K562 (cell line): Measurements from ENCODE around the gene RAMP2. TPM values are rescaled to one million over a fixed set of nuclear protein-coding genes. Genes with fewer than 3 reads are reported as not detected.
A peak's percentile ranks its signal among the peaks of the same experiment; 100 is the strongest.

Source experiments
- ATAC-seq: fragments of 200-7000 bp; cut with Tn5 transposase; 3 replicates; pipeline ENCODE4 v1.9.1; 2020; ENCODE audit warnings: moderate library complexity
- BruUV-seq: library from RNA; stranded (reverse); fragments of 400-500 nt; replicated peaks from 2 replicates; lab custom pipeline; 2021; lab: Mats Ljungman, UMichigan
- CTCF ChIA-PET: fragments of 300-600 bp; formaldehyde crosslinking; extraction: SDS; loops from one replicate; lab custom pipeline; 2021; ENCODE audit warnings: low intra/inter-chr PET ratio; lab: Yijun Ruan, JAX
- POLR2A ChIA-PET: fragments of 300-600, 350-650 bp; sonication (Branson Sonifier 250); formaldehyde crosslinking; extraction: SDS; loops from one replicate; lab custom pipeline; 2021; ENCODE audit warnings: antibody characterized with exemption, inconsistent platforms; lab: Yijun Ruan, JAX
- DNase-seq, 4 experiments: peaks; one replicate each; pipeline versions ENCODE4 v3.0.0 to v3.0.0-alpha.2; 2011 to 2018; ENCODE audit warnings: low spot score in 3 of 4, mixed read lengths in 3 of 4; ENCODE audit errors: extremely low read depth in 1 of 4
- FAIRE-seq: peaks from 2 replicates; lab custom pipeline; 2011; peaks lifted over from hg19 to GRCh38; lab: Jason Lieb, UNC
- H2AFZ ChIP-seq: 2 replicates; pipeline ENCODE4 v1.6.0; 2011; ENCODE audit warnings: low read depth, low read length, control low read depth, inconsistent platforms
- H3K27ac ChIP-seq: fragments of 200-600 bp; 3 replicates; pipeline ENCODE4 v1.8.0; 2011; ENCODE audit warnings: low read depth, mild to moderate bottlenecking, control low read depth, inconsistent platforms, low read length, moderate library complexity, mixed read lengths; ENCODE audit errors: extremely low read depth
- H3K27me3 ChIP-seq, 2 experiments: fragments of 300-600 bp in 1 of 2; 2 replicates in 1 of 2; 3 replicates in 1 of 2; pipeline versions ENCODE4 v1.6.0 to v1.8.0; 2011; ENCODE audit warnings: inconsistent platforms in 2 of 2, low read length in 2 of 2, mild to moderate bottlenecking in 1 of 2, mixed read lengths in 1 of 2, moderate library complexity in 1 of 2; ENCODE audit not compliant: control insufficient read depth in 2 of 2, insufficient read depth in 2 of 2
- H3K36me3 ChIP-seq: fragments of 300-600 bp; 3 replicates; pipeline ENCODE4 v1.8.0; 2011; ENCODE audit warnings: mild to moderate bottlenecking, low read length, inconsistent platforms; ENCODE audit not compliant: control insufficient read depth, insufficient read depth
- H3K4me1 ChIP-seq, 2 experiments: fragments of 200-600 bp in 1 of 2; replicated peaks in 1 of 2; 2 replicates in 1 of 2; 3 replicates in 1 of 2; pipeline versions ENCODE4 v1.5.1 to v1.8.0; 2011; ENCODE audit warnings: inconsistent platforms in 2 of 2, low read length in 2 of 2, mild to moderate bottlenecking in 1 of 2, mixed read lengths in 1 of 2, moderate library complexity in 1 of 2; ENCODE audit not compliant: control insufficient read depth in 2 of 2, insufficient read depth in 2 of 2
- H3K4me2 ChIP-seq: 2 replicates; pipeline ENCODE4 v1.6.1; 2011; ENCODE audit warnings: low read length, control low read depth, inconsistent platforms, mixed read lengths; ENCODE audit not compliant: insufficient read depth
- H3K4me3 ChIP-seq: fragments of 200-600 bp; sonication (generic), shearing (Covaris generic); 2 replicates; pipeline ENCODE4 v1.5.1; 2016; ENCODE audit warnings: control low read depth, inconsistent platforms
- H3K79me2 ChIP-seq: fragments of 200-600 bp; 3 replicates; pipeline ENCODE4 v1.8.0; 2011; ENCODE audit warnings: low read length, inconsistent platforms; ENCODE audit not compliant: control insufficient read depth, insufficient read depth
- H3K9ac ChIP-seq, 2 experiments: 2 replicates each; pipeline versions ENCODE4 v1.6.0 to v1.6.1; 2011; ENCODE audit warnings: low read depth in 2 of 2, low read length in 2 of 2, control low read depth in 1 of 2, inconsistent platforms in 1 of 2, mild to moderate bottlenecking in 1 of 2, mixed read lengths in 1 of 2; ENCODE audit not compliant: insufficient read depth in 1 of 2
- H3K9me1 ChIP-seq: one replicate; pipeline ENCODE4 v1.6.0; 2011; ENCODE audit warnings: inconsistent platforms, mild to moderate bottlenecking, low read length, moderate library complexity; ENCODE audit not compliant: control insufficient read depth, insufficient read depth
- H3K9me3 ChIP-seq: replicated peaks from 2 replicates; pipeline ENCODE4 v1.5.1; 2011; ENCODE audit warnings: low read depth, low read length, inconsistent platforms; ENCODE audit not compliant: control insufficient read depth, insufficient read depth
- H4K20me1 ChIP-seq: replicated peaks from 2 replicates; pipeline ENCODE4 v1.6.1; 2011; ENCODE audit warnings: low read length, inconsistent platforms, mixed read lengths; ENCODE audit not compliant: control insufficient read depth, insufficient read depth
- ARID1B ChIP-seq: fragments of 450-650 bp; IDR thresholded peaks from 2 replicates; pipeline ENCODE4 v1.6.1; 2016; ENCODE audit warnings: antibody characterized with exemption, mild to moderate bottlenecking, inconsistent platforms
- DPF2 ChIP-seq: fragments of 450-650 bp; IDR thresholded peaks from 2 replicates; pipeline ENCODE4 v1.6.1; 2016
- E4F1 ChIP-seq: fragments of 250-450 bp; sonication (Bioruptor Pico); IDR thresholded peaks from 2 replicates; pipeline ENCODE4 v1.5.0; 2021; ENCODE audit warnings: mild to moderate bottlenecking, borderline replicate concordance
- EWSR1 ChIP-seq: fragments of 450-650 bp; IDR thresholded peaks from 2 replicates; pipeline ENCODE4 v1.6.1; 2018; ENCODE audit warnings: borderline replicate concordance, mild to moderate bottlenecking, low read depth, moderate library complexity; ENCODE audit not compliant: partially characterized antibody
- FOS ChIP-seq: IDR thresholded peaks from 3 replicates; pipeline ENCODE4 v1.6.1; 2011; ENCODE audit not compliant: insufficient read length; ENCODE audit errors: extremely low read depth
- FOXA3 ChIP-seq, 2 experiments: fragments of 450-650 bp in 1 of 2; sonication (generic) in 1 of 2; formaldehyde crosslinking; IDR thresholded peaks in 1 of 2; conservative IDR thresholded peaks in 1 of 2; 2 replicates each; pipeline versions ENCODE4 v1.4.0 to v1.8.0; 2020 to 2022; ENCODE audit warnings: mild to moderate bottlenecking in 2 of 2, missing genetic modification reagents in 1 of 2
- GTF2B ChIP-seq: IDR thresholded peaks from 2 replicates; pipeline ENCODE4 v1.6.1; 2011; ENCODE audit not compliant: insufficient read length; ENCODE audit errors: extremely low read depth
- HLTF ChIP-seq: fragments of 450-650 bp; IDR thresholded peaks from 2 replicates; pipeline ENCODE4 v1.6.1; 2016
- IFI16 ChIP-seq: fragments of 250-450 bp; sonication (Bioruptor Pico); IDR thresholded peaks from 2 replicates; pipeline ENCODE4 v2.1.2; 2022; ENCODE audit warnings: mild to moderate bottlenecking, inconsistent platforms
- KDM2B ChIP-seq: fragments of 250-450 bp; sonication (Bioruptor Pico); IDR thresholded peaks from 2 replicates; pipeline ENCODE4 v1.8.0; 2021; ENCODE audit warnings: mild to moderate bottlenecking, moderate library complexity
- MYNN ChIP-seq, 2 experiments: sonication (generic); formaldehyde crosslinking in 1 of 2; IDR thresholded peaks; 2 replicates each; pipeline versions ENCODE4 v1.5.0 to v1.6.1; 2016 to 2020; ENCODE audit warnings: antibody characterized with exemption in 1 of 2, missing genetic modification reagents in 1 of 2
- NCOA6 ChIP-seq: fragments of 450-650 bp; IDR thresholded peaks from 2 replicates; pipeline ENCODE4 v1.6.1; 2017; ENCODE audit warnings: mild to moderate bottlenecking
- PHF20 ChIP-seq: fragments of 450-650 bp; IDR thresholded peaks from 2 replicates; pipeline ENCODE4 v1.6.1; 2018; ENCODE audit not compliant: partially characterized antibody
- STAG1 ChIP-seq: sonication (generic); formaldehyde crosslinking; IDR thresholded peaks from 2 replicates; pipeline ENCODE4 v1.5.0; 2020; ENCODE audit warnings: missing genetic modification reagents, borderline replicate concordance
- TAF9B ChIP-seq: fragments of 450-650 bp; IDR thresholded peaks from 2 replicates; pipeline ENCODE4 v1.6.1; 2018; ENCODE audit warnings: mild to moderate bottlenecking; ENCODE audit not compliant: partially characterized antibody
- TBL1XR1 ChIP-seq, 2 experiments: IDR thresholded peaks; 2 replicates each; pipeline ENCODE4 v1.6.1; 2012; ENCODE audit warnings: improper control_type of control experiment in 2 of 2, low read length in 2 of 2, mild to moderate bottlenecking in 1 of 2
- TBP ChIP-seq: optimal IDR thresholded peaks from 2 replicates; pipeline ENCODE3; 2011; ENCODE audit warnings: low read depth, low read length, improper control_type of control experiment
- ZNF121 ChIP-seq: sonication (generic); formaldehyde crosslinking; conservative IDR thresholded peaks from 2 replicates; pipeline ENCODE4 v1.8.0; 2022; ENCODE audit warnings: missing genetic modification reagents
- ZNF165 ChIP-seq: fragments of 250-450 bp; sonication (Bioruptor Pico); IDR thresholded peaks from 2 replicates; pipeline ENCODE4 v1.4.0; 2020; ENCODE audit warnings: borderline replicate concordance
- ZNF174 ChIP-seq: fragments of 250-450 bp; sonication (Bioruptor Pico); IDR thresholded peaks from 2 replicates; pipeline ENCODE4 v1.4.0; 2020; ENCODE audit warnings: mild to moderate bottlenecking
- ZNF274 ChIP-seq: IDR thresholded peaks from 2 replicates; pipeline ENCODE4 v1.6.1; 2011; ENCODE audit warnings: low read depth, mild to moderate bottlenecking, low read length, moderate library complexity, borderline replicate concordance
- WGBS: fragments of 100-300 bp; shearing (Covaris generic); methylation state at CpG from one replicate; pipeline ENCODE4 v1.1.6; 2016; ENCODE audit warnings: low coverage, mixed read lengths; ENCODE audit not compliant: insufficient coverage; ENCODE audit errors: missing lambda C conversion rate; 5-methylcytosine and 5-hydroxymethylcytosine counted together
- in situ Hi-C: fragments of 300-500 bp; cut with MboI; formaldehyde crosslinking; loops from 4 replicates; pipeline ENCODE4 v1.15.0; 2018; ENCODE audit warnings: inconsistent platforms, mixed read lengths
- intact Hi-C: fragments of 100-400 bp; cut with micrococcal nuclease; formaldehyde crosslinking; loops from 2 replicates; pipeline ENCODE4 v1.14.2; 2022
- polyA plus RNA-seq, 8 experiments: library from polyadenylated mRNA; depleted of rRNA in 4 of 8; stranded (reverse) in 5 of 8; unstranded in 3 of 8; fragments of >200 nt; fragmentation: Nextera tagmentation in 2 of 8; fragmentation: Illumina TruSeq in 1 of 8; extraction: Ambion mirVana in 2 of 8; extraction: Trizol in 1 of 8; gene quantifications; 2 replicates each; pipeline versions ENCODE4 v1.2.1 to v1.2.3, GENCODE V29; 2011 to 2014; ENCODE audit warnings: inconsistent platforms in 1 of 8, missing spikeins in 1 of 8
- total RNA-seq, 7 experiments: library from RNA; depleted of rRNA in 6 of 7; stranded (reverse); fragments of >200 nt in 6 of 7; fragmentation: Illumina TruSeq in 2 of 7; extraction: Trizol in 2 of 7; gene quantifications; 2 replicates each; pipeline versions ENCODE4 v1.2.1 to v1.2.3, GENCODE V29; 2011 to 2021; ENCODE audit warnings: low replicate concordance in 1 of 7

RAMP2 gene
- total and polyA plus RNA-seq, 9 of the 15 experiments (the other 6 are each of a cell fraction or from before 2014, with no cell fraction given) = not detected

- Histone ChIP-seq H3K27me3 (no peaks in the 10 kb centered on the region), H3K36me3 (0 out of 3 replicates have a peak, but pooled peaks cover 2% of the 10 kb centered on the region), H3K4me3 (peak overlapping the region; percentile 65), H3K4me2 (peak overlapping the region; percentile 77), H2AFZ (peak overlapping the region; percentile 81), H3K4me1 (peaks cover 15 to 26% of the 10 kb centered on the region in 2 experiments; a peak in 4 of 5 replicates), H3K27ac (peak overlapping the region; percentile 81), H3K9ac (peak overlapping the region; percentile 73 to 95), H3K9me3 (no peaks in the 10 kb centered on the region), H4K20me1 (no peaks in the 10 kb centered on the region), H3K79me2 (peaks cover 35% of the 10 kb centered on the region; the same call in 2 of the 3 replicates), H3K9me1 (no peaks in the 10 kb centered on the region)
- intact Hi-C loops = no loop called here
- DNase-seq = peak in 2 of 4 experiments; percentile 60 to 88
- FAIRE-seq = peak; percentile 91
- CTCF ChIA-PET = interaction anchor here (1.1 kb wide), 1 partner anchor 149 kb away, joined by 4 read pairs; no protein-coding TSS in a partner anchor
- no TSS peak for BruUV-seq
- in situ Hi-C loops = no loop called here
- WGBS = under 1% methylated on average over 10 of the region's 10 CpGs
- ATAC-seq = peak; percentile 40
- POLR2A ChIA-PET = interaction anchor here (0.6 to 1.1 kb wide), 7 partner anchors 15 to 136 kb away, joined by 3 to 5 read pairs (median 3); partner anchors contain the start of gene BECN1
- TF ChIP-seq GTF2B (no peak), KDM2B (CRISPR knock-in tag) (no peak), NCOA6 (0 out of 2 replicates have a peak, but pooled peaks have one; percentile 22), DPF2 (peak; percentile 93), PHF20 (no peak), ZNF121 (CRISPR knock-in tag) (no peak), ARID1B (peak; percentile 98), TBL1XR1 (IDR thresholded peaks at IDR 0.05; ENCODE audit: low read length in 2 of 2) (peak; percentile 61 to 89; a peak in 2 of 4 replicates), FOS (no peak), HLTF (no peak), IFI16 (CRISPR knock-in tag) (no peak), ZNF174 (no peak), ZNF165 (CRISPR knock-in tag) (no peak), EWSR1 (no peak), MYNN (IDR thresholded peaks at IDR 0.05) (no peak; the same call in 1 of the 2 replicates), MYNN (CRISPR knock-in tag; IDR thresholded peaks at IDR 0.05) (no peak), STAG1 (CRISPR knock-in tag) (no peak), TAF9B (no peak), E4F1 (CRISPR knock-in tag) (no peak), TBP (no peak), ZNF274 (no peak), FOXA3 (CRISPR knock-in tag; conservative IDR thresholded peaks at IDR 0.05 in 1 of 2, IDR thresholded peaks at IDR 0.05 in 1 of 2) (no peak)
Measured at GRCh38 chr17:42743595-42744282, 17.3 kb upstream of the RAMP2 start.
